GM19395 (cell line): ENCODE measurements around the gene KRTAP5-2.

Experiments
- ATAC-seq: cut with Tn5 transposase; IDR thresholded peaks from one replicate; pipeline ENCODE4 v1.9.1; 2021; ENCODE audit warnings: mild to moderate bottlenecking, moderate library complexity; ENCODE audit not compliant: unreplicated experiment

The KRTAP5-2 gene

GRCh38 chr11:1568441-1568911, 29.6 kb downstream of the KRTAP5-2 start:
- ATAC-seq, result no peak

- ATAC-seq, result no peak
These were observed 30.4 kb downstream of the KRTAP5-2 start for GRCh38 chr11:1567721-1568100.

DNA sequence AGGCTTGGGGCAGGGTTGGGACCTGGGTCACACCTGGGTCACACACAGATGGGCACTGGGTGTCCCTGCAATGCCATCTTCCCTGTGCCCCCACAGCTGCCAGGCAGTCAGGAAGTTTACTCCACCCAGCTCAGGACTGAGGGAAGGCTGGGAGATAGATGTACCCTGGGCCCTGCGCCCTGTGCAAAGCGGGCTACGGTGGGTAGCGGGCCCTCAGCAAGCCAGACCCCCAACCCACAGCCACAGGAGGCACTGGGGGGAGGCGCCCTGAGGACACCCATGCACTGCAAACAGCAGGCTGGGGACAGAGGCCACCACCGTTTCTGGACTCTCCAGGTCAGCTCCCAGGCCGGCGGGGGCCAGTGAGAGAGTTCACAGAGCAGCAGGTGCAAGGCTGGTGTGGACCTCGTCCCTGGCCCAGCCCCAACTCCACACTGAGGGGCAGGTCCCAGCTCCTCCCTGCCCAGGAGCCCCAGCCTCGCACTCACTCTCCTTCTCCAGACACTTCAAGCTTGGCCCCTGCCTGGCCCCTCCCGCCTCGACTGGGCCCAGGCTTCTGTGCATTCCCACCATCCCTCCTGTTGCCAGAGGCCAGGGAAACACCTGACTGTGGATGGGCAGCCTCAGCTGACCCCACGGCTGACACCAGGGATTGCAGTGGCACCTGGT, 30.9 kb downstream of the KRTAP5-2 start:
- no peak for ATAC-seq

DNA sequence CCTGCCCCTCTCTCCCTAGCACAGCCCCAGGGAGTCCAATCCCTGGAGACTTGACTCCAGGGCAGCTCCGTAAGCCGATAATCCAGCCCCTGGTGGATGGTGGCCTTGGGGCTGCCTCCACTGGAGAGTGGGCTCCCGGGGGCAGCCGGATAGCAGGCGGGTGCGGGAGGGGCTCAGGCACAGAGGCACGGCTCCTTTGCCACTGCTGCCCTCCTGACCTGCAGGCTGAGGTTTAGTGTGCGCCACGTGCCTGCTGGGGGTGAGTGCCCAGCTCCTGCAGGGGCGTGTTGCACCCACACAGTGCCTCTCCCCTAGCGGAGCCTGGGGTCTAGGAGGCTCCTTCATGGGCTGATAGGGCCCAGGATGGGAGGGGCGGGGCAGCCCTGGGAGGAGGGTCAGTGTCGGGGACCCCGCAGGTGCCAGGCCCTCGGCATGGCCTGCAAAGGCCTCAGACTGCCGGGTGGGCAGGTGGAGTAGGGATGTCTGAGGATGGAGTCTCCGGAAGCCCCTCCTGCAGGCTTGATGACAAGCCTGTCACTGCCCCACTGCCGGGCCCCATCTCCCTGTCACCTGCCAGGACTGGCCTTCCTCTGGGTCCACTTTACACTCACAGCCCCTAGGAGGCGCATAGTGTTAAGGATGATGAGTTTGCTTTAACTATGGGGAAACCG, 31.6 kb downstream of the KRTAP5-2 start:
- ATAC-seq, result no peak

DNA sequence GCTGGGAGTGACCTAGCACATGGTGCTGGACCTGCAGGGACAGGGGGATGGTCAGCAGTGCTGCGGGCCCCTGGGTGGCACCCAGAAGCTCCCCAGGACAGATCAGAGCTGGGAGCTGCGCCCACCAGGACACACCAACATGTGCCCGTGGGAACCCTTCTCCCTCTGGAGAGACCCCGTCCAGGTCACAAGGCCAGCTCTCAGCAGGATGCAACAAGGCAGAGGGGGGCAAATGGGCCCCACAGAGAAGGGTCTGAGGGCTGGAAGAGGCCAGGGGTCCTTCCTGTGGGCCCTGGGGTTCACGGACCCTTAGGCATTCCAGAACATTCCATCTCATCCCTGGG, 32.2 kb downstream of the KRTAP5-2 start:
- ATAC-seq, result no peak

- no peak for ATAC-seq
These were observed 32.8 kb downstream of the KRTAP5-2 start for GRCh38 chr11:1565173-1565903.

DNA sequence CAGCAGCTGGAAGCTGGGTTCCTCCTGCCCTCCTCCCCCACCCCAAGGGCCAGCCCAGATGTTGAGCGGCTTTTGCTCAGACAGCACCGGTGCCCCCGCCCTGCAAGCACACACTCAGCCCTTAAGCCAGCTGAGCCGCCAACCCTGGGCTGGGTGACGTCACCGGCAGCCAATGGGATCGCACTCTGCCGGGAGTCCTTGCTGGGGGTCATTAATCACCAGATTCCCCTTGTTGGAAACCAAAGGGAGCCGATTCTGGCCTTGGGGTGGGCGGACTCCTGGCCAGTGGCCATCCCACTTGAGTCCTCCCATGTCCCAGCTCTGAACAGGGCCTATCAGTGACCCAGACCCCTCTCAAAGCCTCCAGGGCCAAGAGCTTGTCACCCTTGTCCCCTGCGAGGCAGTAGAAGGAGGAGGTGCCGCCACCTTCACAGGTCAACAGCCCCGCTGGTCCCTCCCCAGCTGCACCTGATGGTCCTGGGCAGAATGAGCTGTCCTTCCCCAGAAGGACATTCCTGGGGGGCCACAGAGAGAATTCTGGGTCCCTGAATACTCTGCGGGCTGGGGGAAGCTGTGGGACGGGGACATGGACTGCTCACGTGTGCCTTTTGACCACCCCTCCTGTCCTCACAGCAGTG, 33.4 kb downstream of the KRTAP5-2 start:
- no peak for ATAC-seq

- ATAC-seq, result no peak
These were observed 34.2 kb downstream of the KRTAP5-2 start for GRCh38 chr11:1563697-1564534.

DNA sequence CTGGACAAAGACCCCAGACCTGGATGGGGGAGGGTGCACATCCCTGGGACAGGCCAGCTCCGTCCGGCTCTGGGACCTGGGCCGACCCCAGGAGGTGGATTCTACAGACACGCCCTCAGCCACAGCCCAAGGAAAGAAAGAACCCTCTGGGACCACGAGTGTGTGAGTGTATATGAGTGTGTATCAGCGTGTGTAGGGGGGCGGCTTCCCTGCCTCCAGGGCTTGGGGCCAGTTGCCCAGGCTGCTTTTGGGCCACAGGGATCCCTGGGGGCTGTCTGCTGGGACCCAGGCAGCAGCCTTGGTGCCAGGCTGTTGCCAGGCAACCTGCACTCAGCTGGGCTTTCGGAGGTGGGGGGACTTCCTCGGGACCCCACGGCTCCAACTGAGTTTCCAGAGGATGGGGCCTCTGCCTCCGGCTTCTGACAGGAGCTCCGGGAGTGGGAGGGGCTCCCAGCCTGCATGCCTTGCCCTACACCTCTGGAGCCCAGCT, 34.9 kb downstream of the KRTAP5-2 start:
- ATAC-seq, result no peak

DNA sequence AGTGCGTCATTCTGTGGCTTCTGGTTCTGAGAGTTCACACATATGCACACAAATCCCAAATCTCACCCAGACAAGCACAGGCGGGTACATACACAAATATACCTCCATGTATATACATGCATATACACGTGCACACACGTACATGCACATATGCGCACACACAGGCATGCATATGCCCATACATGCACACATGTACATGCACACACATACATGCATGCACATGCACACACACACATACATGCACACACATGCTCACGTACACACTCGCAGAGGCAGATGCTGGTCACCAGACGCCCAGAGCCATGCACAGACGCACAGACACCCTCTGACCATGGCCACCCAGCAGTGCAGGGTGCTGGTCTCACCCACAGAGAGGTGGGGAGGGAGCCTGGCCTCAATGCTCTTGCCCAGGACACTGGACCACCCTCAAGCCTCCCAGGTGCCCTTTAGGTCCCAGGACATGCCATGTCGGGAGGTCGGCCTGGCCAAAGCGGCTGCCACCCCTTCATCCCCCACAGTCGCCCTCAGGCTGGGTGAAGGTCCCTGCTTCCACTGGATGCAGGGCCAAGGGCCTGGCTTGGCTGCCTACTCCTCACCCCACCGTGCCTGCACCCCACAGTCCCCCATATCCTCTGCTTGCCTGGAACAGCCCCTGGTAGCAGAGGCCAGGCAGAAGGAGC, 35.5 kb downstream of the KRTAP5-2 start:
- no peak for ATAC-seq

- ATAC-seq, result no peak
These were observed 36.1 kb downstream of the KRTAP5-2 start for GRCh38 chr11:1561955-1562354.

DNA sequence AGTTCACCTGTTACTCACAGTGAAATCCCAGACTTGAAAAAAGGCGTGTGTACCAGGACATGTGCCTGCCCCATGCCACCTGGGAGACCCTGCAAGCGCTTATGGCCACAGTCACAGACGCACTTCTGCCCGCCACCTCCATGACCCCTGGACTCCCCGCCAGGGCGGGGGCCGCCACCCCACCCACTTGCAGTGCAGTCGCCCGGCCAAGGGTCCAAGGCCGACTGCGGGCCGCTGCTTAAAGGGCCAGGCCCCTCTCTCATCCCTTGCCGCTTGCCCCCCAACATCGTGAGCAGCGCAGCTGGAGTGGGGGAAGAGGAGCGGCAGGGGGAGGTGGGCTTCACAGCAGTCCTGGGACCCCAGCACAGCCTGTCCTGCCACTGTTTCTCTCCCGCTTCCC, 36.8 kb downstream of the KRTAP5-2 start:
- no peak for ATAC-seq

GRCh38 chr11:1560649-1561251, 37.3 kb downstream of the KRTAP5-2 start:
- no peak for ATAC-seq

DNA sequence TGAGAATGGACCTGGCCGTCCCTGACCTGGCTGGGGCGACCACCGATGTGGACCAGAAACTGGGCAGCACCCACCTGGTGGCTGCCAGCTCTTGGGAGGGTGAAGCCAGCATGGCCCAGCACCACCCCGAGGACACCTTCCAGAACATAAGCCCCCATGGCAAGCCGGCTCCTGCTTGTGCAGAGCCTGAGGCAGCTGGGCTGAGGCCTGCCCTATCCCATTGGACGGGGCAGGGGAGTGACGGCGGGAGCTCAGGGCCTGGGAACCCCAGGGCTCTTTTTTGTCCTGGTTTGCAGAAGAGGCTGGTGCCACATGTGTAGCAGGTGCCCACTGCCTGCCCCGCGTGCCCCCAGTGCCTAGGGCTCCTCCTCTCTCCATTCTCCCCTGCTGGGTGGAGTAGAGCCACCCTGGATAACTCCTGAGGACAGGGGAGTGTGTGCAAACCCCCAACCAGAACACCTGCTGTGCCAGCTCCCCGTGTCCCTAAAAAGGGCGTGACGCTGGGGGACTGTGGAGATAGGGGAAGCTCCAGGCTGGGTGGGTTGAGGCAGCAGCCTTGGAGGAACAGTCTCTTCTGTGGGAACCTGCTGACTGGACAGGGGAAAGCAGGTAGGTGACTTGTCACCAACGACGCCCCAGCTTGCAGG, 38.0 kb downstream of the KRTAP5-2 start:
- no peak for ATAC-seq

- no peak for ATAC-seq
These were observed 38.8 kb downstream of the KRTAP5-2 start for GRCh38 chr11:1559111-1559951.

- ATAC-seq, result no peak
These were observed 39.4 kb downstream of the KRTAP5-2 start for GRCh38 chr11:1558775-1559110.

DNA sequence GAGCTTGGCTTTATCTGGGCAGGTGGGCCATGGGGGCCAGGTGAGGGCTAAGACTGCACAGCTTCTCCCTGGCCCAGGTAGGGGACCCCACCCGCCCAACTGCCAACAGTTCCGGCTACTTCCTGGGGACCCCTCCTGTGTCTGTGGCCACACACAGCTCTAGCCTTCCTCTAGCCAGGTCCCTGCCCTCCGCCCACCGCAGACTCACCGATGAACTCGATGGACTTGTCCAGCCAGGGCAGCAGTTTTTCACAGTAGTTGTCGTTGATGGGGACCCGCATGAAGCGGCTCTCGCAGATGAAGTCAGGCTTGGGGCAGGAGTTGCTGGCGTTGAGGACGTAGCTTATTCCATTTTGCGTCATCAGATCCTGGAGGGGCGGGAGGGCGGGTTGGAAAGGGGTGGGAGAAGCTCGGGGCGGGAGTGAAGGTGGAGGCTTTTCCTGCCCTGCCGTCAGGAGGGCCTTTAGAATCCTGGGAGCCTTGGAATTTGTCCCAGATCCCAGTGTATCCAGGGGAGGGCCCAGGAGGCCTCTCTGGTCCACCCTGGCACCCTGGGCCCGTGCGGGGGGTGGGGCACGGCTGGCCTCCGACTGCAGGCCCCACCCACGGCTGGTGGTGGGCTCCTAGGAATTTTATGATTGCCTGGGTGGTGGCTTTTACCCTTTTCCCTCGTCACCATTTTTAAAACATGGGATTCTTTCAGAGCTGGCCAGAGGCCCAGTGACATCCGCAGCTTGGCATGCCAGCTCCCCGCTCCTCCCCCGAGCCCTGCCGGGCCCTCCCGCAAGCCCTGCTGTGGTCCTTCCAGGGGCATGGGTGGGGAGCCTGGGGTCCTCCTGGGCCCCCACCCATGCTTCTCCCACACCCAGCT, 40.0 kb downstream of the KRTAP5-2 start:
- ATAC-seq, result no peak
